Upper lobe of left lung (tissue), 6 donors: Measurements from ENCODE around the gene GRIN2A. TPM values are rescaled to one million over a fixed set of nuclear protein-coding genes. Genes with fewer than 3 reads are reported as not detected.

Source experiments
- ATAC-seq, 2 donors: fragments of 200-7000 bp; cut with Tn5 transposase; one replicate each; pipeline ENCODE4 v1.9.1; 2022; ENCODE audit warnings: mild to moderate bottlenecking in 2 of 2, moderate library complexity in 2 of 2; ENCODE audit not compliant: low FRiP score in 2 of 2
- DNase-seq, 2 donors: peaks; one replicate each; pipeline ENCODE4 v3.0.0-alpha.2; 2019 to 2020
- H3K27ac ChIP-seq, 4 donors: fragments of 200-600 bp; sonication (generic); one replicate each; pipeline ENCODE4 v1.5.1; 2016 to 2019
- H3K27me3 ChIP-seq, 4 donors: fragments of 200-600 bp; sonication (generic); one replicate each; pipeline ENCODE4 v1.5.1; 2017 to 2019
- H3K36me3 ChIP-seq, 4 donors: fragments of 200-600 bp; sonication (generic); one replicate each; pipeline ENCODE4 v1.5.1; 2016 to 2019
- H3K4me1 ChIP-seq, 4 donors: fragments of 200-600 bp; sonication (generic); one replicate each; pipeline ENCODE4 v1.5.1; 2018 to 2019
- H3K4me3 ChIP-seq, 4 donors: fragments of 200-600 bp; sonication (generic); one replicate each; pipeline ENCODE4 v1.5.1; 2017 to 2019; ENCODE audit warnings: mild to moderate bottlenecking in 2 of 4, moderate library complexity in 1 of 4
- H3K9me3 ChIP-seq, 4 donors: fragments of 200-600 bp; sonication (generic); one replicate each; pipeline ENCODE4 v1.5.1; 2018 to 2019
- EP300 ChIP-seq, 4 donors: sonication (generic); formaldehyde crosslinking; IDR thresholded peaks; one replicate each; pipeline ENCODE4 v1.5.1; 2017; ENCODE audit warnings: antibody characterized with exemption in 4 of 4, control low read depth in 2 of 4
- POLR2A ChIP-seq, 4 donors: fragments of 450-650 bp; IDR thresholded peaks; one replicate each; pipeline ENCODE4 v1.5.1; 2016 to 2017; ENCODE audit warnings: antibody characterized with exemption in 4 of 4, mild to moderate bottlenecking in 2 of 4
- POLR2AphosphoS5 ChIP-seq, 2 donors: sonication (generic); formaldehyde crosslinking; IDR thresholded peaks; one replicate each; pipeline ENCODE4 v1.5.1; 2017; ENCODE audit warnings: antibody characterized with exemption in 2 of 2
- WGBS, 2 donors: methylation state at CpG; one replicate each; pipeline ENCODE4 v1.1.5; 2017 to 2018; 5-methylcytosine and 5-hydroxymethylcytosine counted together
- total RNA-seq, 6 donors: library from RNA; depleted of rRNA in 4 of 6; stranded (reverse); fragments of >200 nt in 4 of 6; gene quantifications; one replicate each; pipeline versions ENCODE4 v1.1.0 to v1.2.1, GENCODE V29; 2016 to 2021
- TF ChIP-seq, protein P1 (sequence below), 6 experiments: fragments of 450-650 bp in 4 of 6; fragments of 200-600 bp in 2 of 6; sonication (generic) in 2 of 6; IDR thresholded peaks; one replicate each; pipeline ENCODE4 v1.5.1; 2016 to 2019; ENCODE audit warnings: antibody characterized with exemption in 6 of 6
- donor health status: DM: no; HTN: no; CAD: no; lungs with moderate emphysema.
- donor health status: DM: no; HTN: yes; CAD: no; lungs with severe emphysema.

The GRIN2A gene
- total RNA-seq, 6 donors from 2014 or later = 0.11 to 0.57 (median 0.30) TPM; not detected in 3

DNA sequence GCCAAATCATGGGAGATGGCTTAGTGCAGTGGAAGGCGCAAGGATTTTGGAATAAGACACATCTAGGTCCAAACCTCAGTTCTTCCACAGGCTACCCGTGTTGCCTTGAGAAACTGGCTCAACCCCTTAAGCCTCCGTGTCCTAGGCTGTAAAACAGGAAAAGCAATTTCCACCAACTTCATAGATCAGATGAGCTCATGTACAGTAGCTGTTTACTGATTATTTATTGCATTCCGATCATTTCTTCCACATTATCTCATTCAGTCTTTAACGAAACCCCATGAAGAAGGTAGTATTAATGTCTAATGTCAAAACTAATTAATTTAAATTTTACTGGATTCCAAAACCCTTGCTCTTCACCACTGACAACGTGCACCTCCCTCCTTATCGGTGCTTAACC is 231.6 kb downstream of the GRIN2A start:
- DNase-seq (no peak), ATAC-seq (no peak)
- H3K4me3 ChIP-seq = no peak overlapping the region
- H3K36me3 ChIP-seq = no peaks in the 10 kb centered on the region
- WGBS, 2 donors = 69 to 70% methylated on average over 6 to 7 of the region's 7 CpGs
- no peaks in the 10 kb centered on the region for H3K4me1 ChIP-seq
- no peaks in the 10 kb centered on the region for H3K9me3 ChIP-seq
- no peak overlapping the region for H3K27ac ChIP-seq
- TF ChIP-seq POLR2AphosphoS5 (IDR thresholded peaks at IDR 0.05) (no peak), POLR2A (IDR thresholded peaks at IDR 0.05) (no peak), EP300 (IDR thresholded peaks at IDR 0.05) (no peak)
- TF ChIP-seq, protein P1, sequence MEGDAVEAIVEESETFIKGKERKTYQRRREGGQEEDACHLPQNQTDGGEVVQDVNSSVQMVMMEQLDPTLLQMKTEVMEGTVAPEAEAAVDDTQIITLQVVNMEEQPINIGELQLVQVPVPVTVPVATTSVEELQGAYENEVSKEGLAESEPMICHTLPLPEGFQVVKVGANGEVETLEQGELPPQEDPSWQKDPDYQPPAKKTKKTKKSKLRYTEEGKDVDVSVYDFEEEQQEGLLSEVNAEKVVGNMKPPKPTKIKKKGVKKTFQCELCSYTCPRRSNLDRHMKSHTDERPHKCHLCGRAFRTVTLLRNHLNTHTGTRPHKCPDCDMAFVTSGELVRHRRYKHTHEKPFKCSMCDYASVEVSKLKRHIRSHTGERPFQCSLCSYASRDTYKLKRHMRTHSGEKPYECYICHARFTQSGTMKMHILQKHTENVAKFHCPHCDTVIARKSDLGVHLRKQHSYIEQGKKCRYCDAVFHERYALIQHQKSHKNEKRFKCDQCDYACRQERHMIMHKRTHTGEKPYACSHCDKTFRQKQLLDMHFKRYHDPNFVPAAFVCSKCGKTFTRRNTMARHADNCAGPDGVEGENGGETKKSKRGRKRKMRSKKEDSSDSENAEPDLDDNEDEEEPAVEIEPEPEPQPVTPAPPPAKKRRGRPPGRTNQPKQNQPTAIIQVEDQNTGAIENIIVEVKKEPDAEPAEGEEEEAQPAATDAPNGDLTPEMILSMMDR (IDR thresholded peaks at IDR 0.05) = no peak
- no peaks in the 10 kb centered on the region for H3K27me3 ChIP-seq

DNA sequence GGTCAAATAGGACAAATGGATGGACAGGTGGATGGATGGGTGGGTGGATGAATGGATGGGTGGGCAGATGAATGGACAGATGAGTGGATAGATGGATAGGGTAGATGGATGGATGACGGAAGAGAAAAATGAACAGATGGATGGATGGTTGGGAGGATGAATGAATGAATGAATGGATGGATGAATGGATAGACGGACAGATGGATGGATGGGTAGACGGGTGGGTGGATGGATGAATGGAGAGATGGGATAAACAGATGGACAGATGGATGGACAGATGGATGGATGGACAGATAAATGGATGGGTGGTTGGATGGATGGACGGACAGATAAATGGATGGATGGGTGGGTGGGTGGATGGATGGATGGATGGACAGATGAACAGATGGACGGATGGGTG is 232.8 kb downstream of the GRIN2A start:
- Histone ChIP-seq H3K4me3 (no peak overlapping the region), H3K36me3 (no peaks in the 10 kb centered on the region), H3K9me3 (no peaks in the 10 kb centered on the region), H3K27ac (no peak overlapping the region), H3K27me3 (no peaks in the 10 kb centered on the region), H3K4me1 (no peaks in the 10 kb centered on the region)
- TF ChIP-seq EP300 (IDR thresholded peaks at IDR 0.05) = no peak
- TF ChIP-seq POLR2AphosphoS5 (IDR thresholded peaks at IDR 0.05) = no peak
- TF ChIP-seq, protein P1 (IDR thresholded peaks at IDR 0.05) = no peak
- TF ChIP-seq POLR2A (IDR thresholded peaks at IDR 0.05) = no peak
- WGBS, 2 donors = 81 to 89% methylated on average over 5 of the region's 5 CpGs
- ATAC-seq (no peak), DNase-seq (no peak)

DNA sequence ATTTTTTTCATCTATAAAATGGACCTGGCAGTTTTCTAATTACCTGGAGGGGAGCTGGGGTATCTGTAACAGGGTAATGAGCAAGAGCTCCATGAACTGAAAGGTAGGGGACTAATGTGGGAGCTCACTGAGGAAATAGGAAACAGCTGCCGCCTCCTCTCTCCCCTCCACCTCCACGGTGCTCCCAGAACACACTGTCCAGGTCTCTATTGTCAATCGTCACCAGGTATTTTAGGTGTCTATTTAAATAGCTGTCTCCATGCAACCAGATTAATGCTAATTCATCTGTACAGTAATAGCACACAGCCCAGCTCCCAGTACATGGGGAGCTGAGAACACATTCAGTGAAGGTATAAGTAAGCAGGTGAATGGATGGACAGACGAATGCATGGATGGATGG is 233.3 kb downstream of the GRIN2A start:
- Histone ChIP-seq H3K9me3 (no peaks in the 10 kb centered on the region), H3K4me1 (no peaks in the 10 kb centered on the region), H3K4me3 (no peak overlapping the region), H3K36me3 (no peaks in the 10 kb centered on the region), H3K27ac (no peak overlapping the region), H3K27me3 (no peaks in the 10 kb centered on the region)
- no peak for ATAC-seq
- WGBS, 2 donors = 85 to 92% methylated on average over 4 of the region's 4 CpGs
- TF ChIP-seq EP300 (IDR thresholded peaks at IDR 0.05) (no peak), POLR2AphosphoS5 (IDR thresholded peaks at IDR 0.05) (no peak), POLR2A (IDR thresholded peaks at IDR 0.05) (no peak)
- TF ChIP-seq, protein P1 (IDR thresholded peaks at IDR 0.05) = no peak
- DNase-seq = no peak

DNA sequence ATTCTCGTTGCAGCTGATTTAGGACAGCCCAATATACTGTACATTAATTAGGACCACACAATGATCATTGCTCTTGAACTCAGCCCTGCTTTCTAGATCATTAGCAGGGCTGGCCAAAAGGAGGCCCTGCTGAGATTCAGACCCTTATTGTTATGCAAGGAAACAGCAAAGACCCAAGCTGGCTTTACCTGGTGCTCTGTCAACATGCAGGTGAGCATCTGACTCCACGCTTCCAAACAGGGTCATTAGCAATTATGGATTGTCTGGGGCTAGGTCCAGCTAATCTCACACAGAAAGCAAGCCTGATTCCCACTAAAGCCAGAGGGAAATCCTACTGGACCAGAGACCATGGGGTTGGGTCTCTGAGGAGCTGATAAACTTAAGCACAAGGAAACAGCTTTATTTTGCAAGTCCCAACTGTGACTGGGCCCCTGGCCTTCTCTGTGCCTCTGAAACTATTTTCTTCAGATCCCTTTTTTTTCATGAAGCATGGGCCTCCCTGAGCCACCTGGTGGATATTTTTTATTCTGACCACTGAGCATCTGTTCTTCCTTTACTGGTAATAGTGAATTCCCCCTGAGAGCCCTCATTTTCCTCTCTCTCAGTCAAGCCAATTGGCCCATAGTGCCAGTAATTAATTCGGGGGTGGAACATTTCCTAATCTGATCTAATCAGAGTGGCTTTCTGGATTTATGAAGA is 236.1 kb downstream of the GRIN2A start:
- ATAC-seq (no peak), DNase-seq (no peak)
- no peaks in the 10 kb centered on the region for H3K9me3 ChIP-seq
- H3K4me1 ChIP-seq = no peaks in the 10 kb centered on the region
- 83 to 88% methylated on average over 3 of the region's 3 CpGs for WGBS, 2 donors
- no peak overlapping the region for H3K4me3 ChIP-seq
- H3K27me3 ChIP-seq = no peaks in the 10 kb centered on the region
- TF ChIP-seq POLR2A (IDR thresholded peaks at IDR 0.05) (no peak), POLR2AphosphoS5 (IDR thresholded peaks at IDR 0.05) (no peak), EP300 (IDR thresholded peaks at IDR 0.05) (no peak)
- TF ChIP-seq, protein P1 (IDR thresholded peaks at IDR 0.05) = no peak
- H3K36me3 ChIP-seq = no peaks in the 10 kb centered on the region
- no peak overlapping the region for H3K27ac ChIP-seq

DNA sequence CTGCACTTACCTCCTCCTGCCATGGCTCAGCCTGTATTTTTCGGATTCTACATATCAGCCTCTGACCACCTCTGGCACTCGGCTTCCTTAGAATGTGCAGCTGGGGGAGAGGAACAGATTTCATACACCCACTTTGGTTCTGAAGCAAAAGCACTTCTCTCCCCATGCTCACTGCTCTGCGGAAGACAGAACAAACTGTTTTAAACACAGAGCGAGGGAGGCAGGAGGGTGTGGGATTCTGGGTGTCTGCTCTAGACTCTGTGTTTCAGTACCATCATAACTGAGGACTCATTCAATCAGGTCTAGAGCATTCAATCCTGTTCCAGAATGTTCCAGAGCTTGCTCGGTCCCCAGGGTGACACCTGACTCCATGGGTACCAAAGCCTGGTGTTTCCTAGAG is 239.1 kb downstream of the GRIN2A start:
- H3K27me3 ChIP-seq = no peaks in the 10 kb centered on the region
- DNase-seq = no peak
- 85 to 93% methylated on average over 5 of the region's 5 CpGs for WGBS, 2 donors
- no peak overlapping the region for H3K4me3 ChIP-seq
- no peak for ATAC-seq
- H3K27ac ChIP-seq = no peak overlapping the region
- no peaks in the 10 kb centered on the region for H3K36me3 ChIP-seq
- H3K9me3 ChIP-seq = no peaks in the 10 kb centered on the region
- TF ChIP-seq, protein P1 (IDR thresholded peaks at IDR 0.05) = no peak
- TF ChIP-seq POLR2A (IDR thresholded peaks at IDR 0.05) (no peak), POLR2AphosphoS5 (IDR thresholded peaks at IDR 0.05) (no peak), EP300 (IDR thresholded peaks at IDR 0.05) (no peak)
- no peaks in the 10 kb centered on the region for H3K4me1 ChIP-seq
